ENCODE data around the gene RTN4.
"Not testable (repeated sequence)": the region's sequence is repeated elsewhere in the genome, so short reads cannot be mapped to it uniquely, and the experiment has no call there.

The RTN4 gene

DNA sequence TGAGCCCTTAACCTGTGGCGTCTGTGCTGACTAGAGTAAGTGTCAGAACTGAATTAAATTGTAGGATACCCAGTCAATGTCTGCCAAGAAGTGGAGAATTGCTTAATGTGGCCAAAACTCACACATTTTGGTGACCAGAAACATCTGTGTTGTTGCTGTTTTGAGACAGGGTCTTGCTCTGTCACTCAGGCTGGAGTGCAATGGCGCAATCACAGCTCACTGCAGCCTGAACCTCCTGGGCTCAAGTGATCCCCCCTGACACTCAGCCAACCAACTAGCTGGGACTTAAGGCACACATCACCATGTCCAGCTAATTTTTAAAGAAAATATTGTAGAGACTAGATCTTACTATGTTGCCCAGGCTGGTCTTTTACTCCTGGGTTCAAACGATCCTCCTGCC is 34.4 kb upstream of the RTN4 start:
- DNase-seq (ENCODE audit: extremely low read depth, low read depth), result no peak
- TF ChIP-seq, protein P1, sequence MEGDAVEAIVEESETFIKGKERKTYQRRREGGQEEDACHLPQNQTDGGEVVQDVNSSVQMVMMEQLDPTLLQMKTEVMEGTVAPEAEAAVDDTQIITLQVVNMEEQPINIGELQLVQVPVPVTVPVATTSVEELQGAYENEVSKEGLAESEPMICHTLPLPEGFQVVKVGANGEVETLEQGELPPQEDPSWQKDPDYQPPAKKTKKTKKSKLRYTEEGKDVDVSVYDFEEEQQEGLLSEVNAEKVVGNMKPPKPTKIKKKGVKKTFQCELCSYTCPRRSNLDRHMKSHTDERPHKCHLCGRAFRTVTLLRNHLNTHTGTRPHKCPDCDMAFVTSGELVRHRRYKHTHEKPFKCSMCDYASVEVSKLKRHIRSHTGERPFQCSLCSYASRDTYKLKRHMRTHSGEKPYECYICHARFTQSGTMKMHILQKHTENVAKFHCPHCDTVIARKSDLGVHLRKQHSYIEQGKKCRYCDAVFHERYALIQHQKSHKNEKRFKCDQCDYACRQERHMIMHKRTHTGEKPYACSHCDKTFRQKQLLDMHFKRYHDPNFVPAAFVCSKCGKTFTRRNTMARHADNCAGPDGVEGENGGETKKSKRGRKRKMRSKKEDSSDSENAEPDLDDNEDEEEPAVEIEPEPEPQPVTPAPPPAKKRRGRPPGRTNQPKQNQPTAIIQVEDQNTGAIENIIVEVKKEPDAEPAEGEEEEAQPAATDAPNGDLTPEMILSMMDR (IDR thresholded peaks at IDR 0.05; ENCODE audit: low read depth, low read length), result no peak

DNA sequence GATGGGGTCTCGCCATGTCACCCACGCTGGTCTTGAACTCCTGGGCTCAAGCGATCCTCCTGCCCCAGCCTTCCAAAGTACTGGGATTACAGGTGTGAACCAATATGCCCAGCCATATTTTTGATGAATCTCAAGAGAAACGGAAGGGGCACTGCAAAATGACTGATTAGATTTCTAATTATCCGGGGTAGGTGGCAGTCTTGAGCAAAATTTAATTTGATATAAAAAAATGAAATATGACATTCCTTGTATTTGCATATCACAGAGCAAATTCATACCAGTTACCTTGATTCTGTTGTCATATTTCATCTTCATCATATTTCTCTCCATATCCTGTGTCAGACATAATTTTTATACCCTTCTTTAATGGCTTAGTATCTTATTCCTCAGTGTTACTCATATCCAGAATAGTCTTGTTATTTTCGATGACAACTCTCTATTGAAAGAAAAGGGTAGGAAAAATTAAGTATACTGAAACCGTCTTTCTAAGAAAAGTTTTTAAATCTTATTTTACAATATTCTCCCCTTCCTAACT is 30.0 kb upstream of the RTN4 start:
- no peak for DNase-seq (ENCODE audit: extremely low read depth, low read depth)
- TF ChIP-seq, protein P1 (IDR thresholded peaks at IDR 0.05; ENCODE audit: low read depth, low read length), result no peak

DNA sequence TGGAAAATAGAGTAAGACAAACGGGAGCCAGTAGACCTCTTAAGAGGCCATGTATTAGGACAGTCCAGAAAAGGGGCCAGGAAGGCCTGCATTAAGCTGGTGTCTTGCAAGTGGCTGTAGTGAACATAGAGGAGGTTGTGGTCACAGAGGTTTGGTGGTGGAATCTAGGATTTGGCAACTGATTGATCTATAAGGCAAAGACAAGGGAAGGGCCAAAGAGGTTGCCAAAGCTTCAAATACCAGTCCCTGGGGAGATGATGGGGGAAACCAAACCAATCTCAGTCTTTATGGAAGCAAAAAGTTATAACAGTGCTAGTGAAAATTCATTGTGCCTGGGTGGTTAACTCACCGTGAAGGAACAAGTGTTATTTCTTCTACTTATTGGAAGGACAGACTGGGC is 28.7 kb upstream of the RTN4 start:
- TF ChIP-seq, protein P1 (IDR thresholded peaks at IDR 0.05; ENCODE audit: low read depth, low read length), result no peak
- DNase-seq (ENCODE audit: extremely low read depth, low read depth), result no peak

DNA sequence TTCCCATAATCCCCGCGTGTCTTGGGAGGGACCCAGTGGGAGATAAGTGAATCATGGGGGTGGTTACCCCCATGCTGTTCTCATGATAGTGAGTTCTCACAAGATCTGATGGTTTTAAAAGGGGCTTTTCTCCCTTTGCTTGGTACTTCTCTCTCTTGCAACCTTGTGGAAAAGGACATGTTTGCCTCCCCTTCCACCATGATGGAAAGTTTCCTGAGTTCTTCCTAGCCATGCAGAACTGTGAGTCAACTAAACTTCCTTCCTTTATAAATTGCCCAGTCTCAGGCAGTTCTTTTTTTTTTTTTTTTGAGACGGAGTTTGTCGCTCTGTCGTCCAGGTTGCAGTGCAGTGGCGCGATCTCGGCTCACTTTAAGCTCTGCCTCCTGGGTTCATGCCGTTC is 26.5 kb upstream of the RTN4 start:
- no peak for DNase-seq (ENCODE audit: extremely low read depth, low read depth)
- TF ChIP-seq, protein P1 (IDR thresholded peaks at IDR 0.05; ENCODE audit: low read depth, low read length), result no peak

DNA sequence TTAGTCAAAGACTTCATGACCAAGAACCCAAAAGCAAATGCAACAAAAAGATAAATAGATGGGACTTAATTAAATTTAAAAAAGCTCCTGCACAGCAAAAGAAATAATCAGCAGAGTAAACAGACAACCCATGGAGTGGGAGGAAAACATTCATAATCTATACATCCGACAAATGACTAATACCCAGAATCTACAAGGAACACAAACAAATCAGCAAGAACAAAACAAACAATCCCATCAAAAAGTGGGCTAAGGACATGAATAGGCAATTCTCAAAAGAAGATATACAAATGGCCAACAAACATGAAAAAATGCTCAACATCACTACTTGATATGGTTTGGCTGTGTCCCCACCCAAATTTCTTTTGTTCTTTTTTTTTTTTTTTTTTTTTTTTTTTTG is 25.8 kb upstream of the RTN4 start:
- not testable (repeated sequence) for DNase-seq (ENCODE audit: extremely low read depth, low read depth)

DNA sequence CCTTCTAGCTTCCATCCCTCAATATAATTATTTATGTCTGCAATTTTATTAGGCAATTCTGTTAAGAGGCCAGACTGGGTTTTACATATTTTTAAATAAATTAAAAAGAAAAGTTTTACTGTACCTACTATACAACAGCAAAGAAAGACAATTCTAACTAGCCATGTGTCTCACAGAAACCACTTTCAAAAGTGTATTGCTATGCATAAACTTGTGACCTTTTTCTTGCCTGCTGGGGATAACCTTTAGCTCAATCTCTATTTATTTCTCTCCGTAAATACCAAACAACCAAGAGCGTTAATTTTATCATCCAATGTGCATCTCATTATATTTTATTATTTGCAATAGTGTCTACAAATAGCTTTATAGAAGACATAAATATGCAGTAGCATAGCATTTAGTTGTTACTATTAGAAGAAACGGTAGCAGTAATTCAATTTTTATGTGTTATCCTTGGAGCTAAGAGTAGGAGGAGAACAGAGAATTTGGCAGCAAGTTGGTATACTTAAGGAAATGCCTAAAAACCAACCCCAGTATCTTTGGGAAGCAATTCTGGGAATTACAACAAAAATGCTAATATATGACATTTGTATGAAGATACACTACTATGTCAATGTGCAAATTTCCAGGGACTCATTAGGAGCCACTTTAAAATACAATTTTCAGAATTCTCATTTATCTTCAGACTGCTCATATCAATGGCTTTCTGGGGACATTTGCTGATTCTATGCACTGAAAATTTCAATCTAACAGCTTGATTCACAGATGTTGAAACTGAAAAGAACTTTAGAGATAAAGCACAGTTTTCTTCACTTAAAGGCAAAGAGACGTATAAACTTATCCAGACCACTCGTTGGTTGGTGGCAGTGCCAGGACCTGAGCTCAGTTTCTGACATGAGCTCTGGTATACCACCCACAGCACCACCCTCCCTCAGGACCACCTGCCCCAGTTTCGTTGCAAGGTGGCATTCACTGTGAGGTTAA is 23.0 kb upstream of the RTN4 start:
- no peak for DNase-seq (ENCODE audit: extremely low read depth, low read depth)
- TF ChIP-seq, protein P1 (IDR thresholded peaks at IDR 0.05; ENCODE audit: low read depth, low read length), result no peak

DNA sequence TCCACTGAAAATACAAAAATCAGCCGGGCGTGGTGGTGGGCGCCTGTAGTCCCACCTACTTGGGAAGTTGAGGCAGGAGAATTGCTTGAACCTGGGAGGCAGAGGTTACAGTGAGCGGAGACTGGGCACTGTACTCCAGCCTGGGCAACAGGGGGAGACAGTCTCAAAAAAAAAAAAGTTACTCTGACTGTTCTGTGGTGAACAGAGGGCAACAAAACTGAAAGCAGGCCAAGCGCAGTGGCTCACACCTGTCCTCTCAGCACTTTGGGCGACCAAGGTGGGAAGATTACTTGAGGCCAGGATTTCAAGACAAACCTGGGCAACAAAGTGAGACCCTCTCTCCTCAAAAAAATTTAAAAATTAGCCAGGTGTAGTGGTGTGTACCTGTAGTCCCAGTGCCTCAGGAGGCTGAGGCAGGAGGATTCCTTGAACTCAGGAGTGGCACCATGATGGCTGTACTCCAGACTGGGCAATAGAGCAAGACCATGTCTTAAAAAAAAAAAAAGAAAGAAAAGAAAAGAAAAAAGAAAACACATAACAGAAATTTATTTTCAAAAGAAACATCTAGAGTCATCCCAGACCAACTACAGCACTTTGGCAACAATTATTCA is 13.6 kb upstream of the RTN4 start:
- TF ChIP-seq, protein P1 (IDR thresholded peaks at IDR 0.05; ENCODE audit: low read depth, low read length), result no peak
- DNase-seq (ENCODE audit: extremely low read depth, low read depth), result no peak
